Measurements from ENCODE around the gene RPL22.

Gene RPL22

DNA sequence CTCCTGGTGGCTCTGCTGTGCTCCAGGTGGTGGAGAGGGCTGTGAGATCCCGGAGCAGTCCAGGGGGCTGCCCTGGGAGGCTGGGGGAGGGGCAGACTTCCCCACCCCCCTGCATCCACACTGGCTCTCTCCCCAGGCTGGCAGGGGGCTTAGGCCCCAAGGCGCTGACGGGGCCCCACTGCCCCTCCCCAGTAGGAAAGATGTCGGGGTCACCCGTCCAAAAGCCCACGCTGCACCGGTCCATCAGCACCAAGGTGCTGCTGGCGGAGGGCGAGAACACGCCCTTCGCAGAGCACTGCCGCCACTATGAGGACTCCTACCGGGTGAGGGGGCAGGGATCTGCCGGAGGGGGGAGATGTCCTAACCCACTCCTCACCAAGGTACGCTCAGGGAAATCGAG, 12.3 kb upstream of the RPL22 start:
- Mint-ChIP-seq H3K27me3 (ENCODE audit: low read depth) (peaks cover 6% of the 10 kb centered on the region), H3K27ac (no peak overlapping the region), H3K9me3 (no peaks in the 10 kb centered on the region), H3K4me3 (no peak overlapping the region), H3K36me3 (ENCODE audit: low read depth) (peaks cover 29% of the 10 kb centered on the region), H3K4me1 (peaks cover 4% of the 10 kb centered on the region)
- TF ChIP-seq, protein P1, sequence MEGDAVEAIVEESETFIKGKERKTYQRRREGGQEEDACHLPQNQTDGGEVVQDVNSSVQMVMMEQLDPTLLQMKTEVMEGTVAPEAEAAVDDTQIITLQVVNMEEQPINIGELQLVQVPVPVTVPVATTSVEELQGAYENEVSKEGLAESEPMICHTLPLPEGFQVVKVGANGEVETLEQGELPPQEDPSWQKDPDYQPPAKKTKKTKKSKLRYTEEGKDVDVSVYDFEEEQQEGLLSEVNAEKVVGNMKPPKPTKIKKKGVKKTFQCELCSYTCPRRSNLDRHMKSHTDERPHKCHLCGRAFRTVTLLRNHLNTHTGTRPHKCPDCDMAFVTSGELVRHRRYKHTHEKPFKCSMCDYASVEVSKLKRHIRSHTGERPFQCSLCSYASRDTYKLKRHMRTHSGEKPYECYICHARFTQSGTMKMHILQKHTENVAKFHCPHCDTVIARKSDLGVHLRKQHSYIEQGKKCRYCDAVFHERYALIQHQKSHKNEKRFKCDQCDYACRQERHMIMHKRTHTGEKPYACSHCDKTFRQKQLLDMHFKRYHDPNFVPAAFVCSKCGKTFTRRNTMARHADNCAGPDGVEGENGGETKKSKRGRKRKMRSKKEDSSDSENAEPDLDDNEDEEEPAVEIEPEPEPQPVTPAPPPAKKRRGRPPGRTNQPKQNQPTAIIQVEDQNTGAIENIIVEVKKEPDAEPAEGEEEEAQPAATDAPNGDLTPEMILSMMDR (IDR thresholded peaks at IDR 0.05; ENCODE audit: unreplicated experiment in 3 of 3): no peak

DNA sequence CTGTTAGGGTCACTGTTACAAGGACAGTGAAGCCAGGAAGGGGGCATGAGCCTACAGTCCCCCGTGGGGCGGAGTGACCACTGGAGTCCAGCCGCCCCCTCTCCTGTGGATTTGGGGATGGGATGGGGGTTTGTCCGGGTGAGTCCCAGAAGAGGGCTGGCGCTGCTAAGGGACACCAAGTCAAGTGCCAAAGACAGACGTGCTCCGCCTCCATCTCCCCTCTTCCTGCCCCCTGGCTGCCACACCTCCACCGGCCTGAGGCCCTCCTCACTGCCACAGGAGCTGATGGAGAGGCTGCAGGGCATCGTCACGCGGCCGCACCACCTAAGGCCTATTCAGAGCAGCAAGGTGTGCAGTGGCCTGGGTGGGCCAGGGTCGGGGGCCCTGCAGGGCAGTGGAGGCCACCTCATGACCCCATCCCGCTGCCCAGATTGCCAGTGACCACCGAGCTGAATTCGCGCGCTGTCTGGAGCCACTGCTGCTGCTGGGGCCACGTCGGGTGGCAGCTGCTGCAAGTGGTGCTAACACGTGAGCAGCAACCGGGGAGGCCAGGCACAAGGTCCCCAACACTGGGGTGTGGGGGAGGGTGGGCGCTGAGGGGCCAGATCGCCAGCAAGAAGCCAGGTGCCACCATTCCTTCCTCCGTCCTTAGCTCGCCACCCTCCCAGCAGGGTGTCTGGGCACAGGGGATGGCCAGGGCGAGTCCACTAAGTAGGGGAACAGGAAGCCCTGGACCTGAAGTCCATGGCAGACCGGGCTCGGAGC, 11.4 kb upstream of the RPL22 start:
- peaks cover 26% of the 10 kb centered on the region for H3K36me3 Mint-ChIP-seq (ENCODE audit: low read depth)
- H3K4me3 Mint-ChIP-seq: peak overlapping the region in 1 of 3 experiments; percentile 35
- H3K27me3 Mint-ChIP-seq (ENCODE audit: low read depth): peaks cover 9% of the 10 kb centered on the region
- peaks cover 5% of the 10 kb centered on the region for H3K4me1 Mint-ChIP-seq
- H3K9me3 Mint-ChIP-seq: no peaks in the 10 kb centered on the region
- no peak overlapping the region for H3K27ac Mint-ChIP-seq
- TF ChIP-seq, protein P1 (IDR thresholded peaks at IDR 0.05; ENCODE audit: unreplicated experiment in 3 of 3): no peak

DNA sequence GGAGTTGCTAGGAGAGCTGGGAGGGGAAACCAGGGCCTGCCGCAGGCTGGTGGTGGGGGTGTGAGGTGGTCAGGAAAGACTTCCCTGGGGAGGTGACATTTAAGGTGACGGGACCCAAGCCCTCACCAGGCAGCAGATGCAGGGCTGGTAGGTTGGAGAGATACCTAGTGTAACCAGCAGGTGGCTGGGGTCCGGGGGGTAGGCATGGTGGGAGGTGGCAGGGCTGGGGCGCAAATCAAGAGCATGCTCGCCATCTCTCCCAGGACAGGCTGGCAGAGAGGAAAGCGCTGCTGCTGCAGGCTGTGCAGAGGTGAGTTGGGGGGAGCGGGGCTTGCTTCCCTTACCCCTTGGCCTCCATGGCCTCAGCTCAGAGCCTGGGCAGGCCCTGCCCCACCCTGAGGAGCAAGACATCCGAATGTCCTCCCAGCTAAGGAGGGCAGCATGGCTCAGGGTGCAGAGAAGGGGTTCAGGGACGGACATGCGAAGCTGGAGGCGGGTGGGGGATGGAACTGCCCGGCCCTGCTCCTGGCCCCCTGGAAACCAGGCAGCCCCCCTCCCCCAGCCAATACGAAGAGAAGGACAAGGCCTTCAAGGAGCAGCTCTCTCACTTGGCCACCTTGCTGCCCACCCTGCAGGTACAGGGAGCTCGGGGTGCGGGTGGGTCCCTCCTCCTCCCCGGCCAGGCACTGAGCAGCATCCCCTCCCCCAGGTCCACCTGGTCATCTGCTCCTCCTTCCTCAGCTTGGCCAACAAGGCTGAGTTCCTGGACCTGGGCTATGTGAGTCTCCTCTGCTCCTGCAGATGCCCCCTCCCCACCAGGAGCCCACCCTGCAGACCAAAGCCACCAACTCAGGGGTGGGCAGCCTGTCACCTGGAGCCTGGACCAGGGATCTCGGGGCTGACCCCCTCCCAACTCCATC, 10.5 kb upstream of the RPL22 start:
- Mint-ChIP-seq H3K27ac (no peak overlapping the region), H3K4me3 (peak overlapping the region; percentile 27 to 63 (median 56)), H3K36me3 (ENCODE audit: low read depth) (peaks cover 19% of the 10 kb centered on the region), H3K27me3 (ENCODE audit: low read depth) (peaks cover 9% of the 10 kb centered on the region), H3K4me1 (peaks cover 8% of the 10 kb centered on the region), H3K9me3 (no peaks in the 10 kb centered on the region)
- TF ChIP-seq, protein P1 (IDR thresholded peaks at IDR 0.05; ENCODE audit: unreplicated experiment in 3 of 3): no peak

DNA sequence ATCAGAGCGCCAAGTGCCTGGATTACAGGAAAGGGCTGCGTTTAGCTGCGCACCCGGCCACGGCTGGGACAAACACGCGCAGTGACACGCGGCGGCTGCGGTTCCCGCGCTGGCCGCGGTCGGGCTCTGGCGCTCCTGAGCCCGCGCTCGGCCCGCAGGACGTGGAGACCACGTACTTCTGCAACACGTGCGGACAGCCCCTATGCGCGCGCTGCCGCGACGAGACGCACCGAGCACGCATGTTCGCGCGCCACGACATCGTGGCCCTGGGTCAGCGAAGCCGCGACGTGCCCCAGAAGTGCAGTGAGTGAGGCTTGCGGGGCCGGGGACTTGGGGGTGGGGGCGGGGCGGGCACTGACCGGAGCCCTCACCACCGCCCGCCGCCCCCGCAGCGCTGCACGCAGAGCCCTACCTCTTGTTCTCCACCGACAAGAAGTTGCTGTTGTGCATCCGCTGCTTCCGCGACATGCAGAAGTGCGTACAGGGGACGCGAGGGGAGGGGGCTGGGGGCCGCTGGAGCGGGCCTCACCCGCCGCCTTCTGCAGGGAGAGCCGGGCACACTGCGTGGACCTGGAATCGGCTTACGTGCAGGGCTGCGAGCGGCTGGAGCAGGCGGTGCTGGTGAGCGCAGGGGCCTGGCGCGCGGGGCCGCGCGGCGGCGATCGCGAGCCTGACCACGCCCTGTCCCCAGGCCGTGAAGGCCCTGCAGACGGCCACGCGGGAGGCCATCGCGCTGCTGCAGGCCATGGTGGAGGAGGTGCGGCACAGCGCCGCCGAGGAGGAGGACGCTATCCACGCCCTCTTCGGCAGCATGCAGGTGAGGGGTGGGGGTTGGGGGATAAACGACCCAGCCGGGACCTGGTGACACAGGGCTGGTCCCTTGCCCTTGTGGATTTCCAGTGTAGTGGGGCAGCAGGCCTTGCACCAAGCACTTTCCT, 9.6 kb upstream of the RPL22 start:
- H3K36me3 Mint-ChIP-seq (ENCODE audit: low read depth): peaks cover 17% of the 10 kb centered on the region
- peak overlapping the region; percentile 63 to 67 (median 64) for H3K4me3 Mint-ChIP-seq
- H3K4me1 Mint-ChIP-seq: peaks cover 11% of the 10 kb centered on the region
- TF ChIP-seq, protein P1 (IDR thresholded peaks at IDR 0.05; ENCODE audit: unreplicated experiment in 3 of 3): peak; percentile 44 to 62 (median 58)
- peaks cover 9% of the 10 kb centered on the region for H3K27me3 Mint-ChIP-seq (ENCODE audit: low read depth)
- H3K9me3 Mint-ChIP-seq: no peaks in the 10 kb centered on the region
- H3K27ac Mint-ChIP-seq: no peak overlapping the region

DNA sequence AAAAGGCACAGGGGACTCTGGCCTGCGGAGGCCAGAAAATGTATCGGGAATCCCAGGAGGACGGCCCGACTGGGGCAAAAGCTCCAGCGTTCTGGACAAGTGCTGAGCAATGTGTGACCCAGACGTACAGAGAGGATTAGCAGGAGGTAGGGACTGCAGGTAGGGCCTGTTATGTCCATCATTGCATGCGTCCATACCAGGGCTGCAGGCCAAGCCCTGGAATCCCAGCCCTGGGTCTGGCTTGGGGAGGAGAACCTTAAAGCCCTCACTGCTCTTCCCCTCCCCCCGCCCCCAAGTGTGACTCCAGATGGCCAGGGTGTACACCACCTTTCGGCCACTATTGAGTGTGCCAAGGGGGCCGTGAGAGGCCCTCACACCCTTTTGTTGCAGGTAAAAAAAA, 8.5 kb upstream of the RPL22 start:
- H3K27me3 Mint-ChIP-seq (ENCODE audit: low read depth): peaks cover 9% of the 10 kb centered on the region
- H3K36me3 Mint-ChIP-seq (ENCODE audit: low read depth): peaks cover 10% of the 10 kb centered on the region
- peak overlapping the region; percentile 26 to 42 (median 35) for H3K4me3 Mint-ChIP-seq
- no peak overlapping the region for H3K27ac Mint-ChIP-seq
- no peaks in the 10 kb centered on the region for H3K9me3 Mint-ChIP-seq
- TF ChIP-seq, protein P1 (IDR thresholded peaks at IDR 0.05; ENCODE audit: unreplicated experiment in 3 of 3): no peak
- peaks cover 11% of the 10 kb centered on the region for H3K4me1 Mint-ChIP-seq

Measured in nephron (organoid).